Subcutaneous abdominal adipose tissue (tissue), 5 donors: ENCODE data around the gene STEEP1.

ENCODE experiments used
- H3K27ac ChIP-seq: one replicate; pipeline ENCODE4 v1.7.0; 2013; ENCODE audit warnings: low read depth, mild to moderate bottlenecking, inconsistent platforms, low read length, moderate library complexity
- H3K27me3 ChIP-seq, 5 donors: one replicate each; pipeline ENCODE4 v1.7.0; 2013; ENCODE audit warnings: low read length in 5 of 5, inconsistent platforms in 1 of 5; ENCODE audit not compliant: control insufficient read depth in 5 of 5, insufficient read depth in 4 of 5
- H3K36me3 ChIP-seq, 5 donors: one replicate each; pipeline ENCODE4 v1.7.0; 2013; ENCODE audit warnings: low read length in 5 of 5; ENCODE audit not compliant: control insufficient read depth in 5 of 5, insufficient read depth in 5 of 5
- H3K4me1 ChIP-seq, 5 donors: one replicate each; pipeline ENCODE4 v1.7.0; 2013; ENCODE audit warnings: low read length in 5 of 5, mild to moderate bottlenecking in 3 of 5, moderate library complexity in 1 of 5; ENCODE audit not compliant: control insufficient read depth in 5 of 5, insufficient read depth in 5 of 5
- H3K4me3 ChIP-seq, 5 donors: one replicate each; pipeline ENCODE4 v1.7.0; 2013; ENCODE audit warnings: low read length in 5 of 5, low read depth in 1 of 5
- H3K9ac ChIP-seq, 5 donors: one replicate each; pipeline ENCODE4 v1.7.0; 2013; ENCODE audit warnings: low read length in 5 of 5, mild to moderate bottlenecking in 4 of 5, moderate library complexity in 3 of 5
- H3K9me3 ChIP-seq, 5 donors: one replicate each; pipeline ENCODE4 v1.7.0; 2013; ENCODE audit warnings: low read length in 5 of 5; ENCODE audit not compliant: control insufficient read depth in 5 of 5
- donor health status: healthy.
- donor health status: healthy.
- donor health status: healthy.
- donor health status: healthy.
- donor health status: healthy.

STEEP1 gene

GRCh38 chrX:119565107-119565663, at the start of gene STEEP1:
STEEP1 (minus strand) TSS chrX:119565409; CDS start chrX:119565355, 54 bp downstream.
- Histone ChIP-seq H3K27ac (peak within 1 kb of the TSS; percentile 65), H3K9ac (peak within 1 kb of the TSS; percentile 73 to 84 (median 81)), H3K4me1 (peaks cover 2 to 13% (median 9%) of the 10 kb centered on the region in 5 donors), H3K4me3 (peak within 1 kb of the TSS; percentile 63 to 81 (median 75)), H3K36me3 (peaks cover 0 to under 1% (median 0%) of the 10 kb centered on the region in 5 donors), H3K9me3 (no peaks in the 10 kb centered on the region), H3K27me3 (no peaks in the 10 kb centered on the region)

DNA sequence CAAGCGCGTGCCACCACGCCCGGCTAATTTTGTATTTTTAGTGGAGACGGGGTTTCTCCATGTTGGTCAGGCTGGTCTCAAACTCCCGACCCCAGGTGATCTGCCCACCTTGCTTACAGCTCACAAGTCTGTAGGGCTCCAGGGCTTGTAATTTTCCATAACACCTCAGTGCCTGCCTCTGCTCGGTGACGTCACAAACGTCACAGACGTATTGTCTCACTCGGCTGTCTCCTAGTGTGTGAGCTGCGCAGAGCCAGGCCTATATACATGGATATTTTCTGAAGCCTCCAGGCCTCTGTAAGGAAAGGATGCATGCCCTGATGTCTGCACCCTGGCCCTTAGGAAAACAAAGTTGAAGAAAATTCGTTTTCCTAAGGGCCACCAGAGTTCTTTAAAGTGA, 49.6 kb upstream of the STEEP1 start:
- Histone ChIP-seq H3K9ac (no peak overlapping the region), H3K27me3 (peaks cover 0 to 5% (median 0%) of the 10 kb centered on the region in 5 donors), H3K4me3 (no peak overlapping the region), H3K9me3 (no peaks in the 10 kb centered on the region), H3K36me3 (no peaks in the 10 kb centered on the region), H3K27ac (no peak overlapping the region), H3K4me1 (peaks cover 0 to 7% (median 0%) of the 10 kb centered on the region in 5 donors)

- peak overlapping the region; percentile 92 for H3K27ac ChIP-seq
- peaks cover 0 to 15% (median 8%) of the 10 kb centered on the region in 5 donors for H3K4me1 ChIP-seq
- peak overlapping the region; percentile 40 to 86 (median 78) for H3K9ac ChIP-seq
- peak overlapping the region; percentile 61 to 90 (median 82) for H3K4me3 ChIP-seq
- no peaks in the 10 kb centered on the region for H3K9me3 ChIP-seq
- peaks cover 0 to 2% (median 0%) of the 10 kb centered on the region in 5 donors for H3K36me3 ChIP-seq
- peaks cover 0 to 2% (median 0%) of the 10 kb centered on the region in 5 donors for H3K27me3 ChIP-seq
Measured at GRCh38 chrX:119607018-119607389, 41.8 kb upstream of the STEEP1 start.

GRCh38 chrX:119606280-119607017, 41.2 kb upstream of the STEEP1 start, which contains the start of gene NKRF:
NKRF (minus strand) TSS chrX:119606424.
- Histone ChIP-seq H3K27ac (peak within 1 kb of the TSS; percentile 92), H3K4me1 (peaks cover 0 to 15% (median 8%) of the 10 kb centered on the region in 5 donors), H3K9me3 (no peaks in the 10 kb centered on the region), H3K36me3 (peaks cover 0 to 2% (median 0%) of the 10 kb centered on the region in 5 donors), H3K27me3 (peaks cover 0 to 2% (median 0%) of the 10 kb centered on the region in 5 donors), H3K9ac (peak within 1 kb of the TSS; percentile 40 to 86 (median 81)), H3K4me3 (peak within 1 kb of the TSS; percentile 61 to 90 (median 82))

DNA sequence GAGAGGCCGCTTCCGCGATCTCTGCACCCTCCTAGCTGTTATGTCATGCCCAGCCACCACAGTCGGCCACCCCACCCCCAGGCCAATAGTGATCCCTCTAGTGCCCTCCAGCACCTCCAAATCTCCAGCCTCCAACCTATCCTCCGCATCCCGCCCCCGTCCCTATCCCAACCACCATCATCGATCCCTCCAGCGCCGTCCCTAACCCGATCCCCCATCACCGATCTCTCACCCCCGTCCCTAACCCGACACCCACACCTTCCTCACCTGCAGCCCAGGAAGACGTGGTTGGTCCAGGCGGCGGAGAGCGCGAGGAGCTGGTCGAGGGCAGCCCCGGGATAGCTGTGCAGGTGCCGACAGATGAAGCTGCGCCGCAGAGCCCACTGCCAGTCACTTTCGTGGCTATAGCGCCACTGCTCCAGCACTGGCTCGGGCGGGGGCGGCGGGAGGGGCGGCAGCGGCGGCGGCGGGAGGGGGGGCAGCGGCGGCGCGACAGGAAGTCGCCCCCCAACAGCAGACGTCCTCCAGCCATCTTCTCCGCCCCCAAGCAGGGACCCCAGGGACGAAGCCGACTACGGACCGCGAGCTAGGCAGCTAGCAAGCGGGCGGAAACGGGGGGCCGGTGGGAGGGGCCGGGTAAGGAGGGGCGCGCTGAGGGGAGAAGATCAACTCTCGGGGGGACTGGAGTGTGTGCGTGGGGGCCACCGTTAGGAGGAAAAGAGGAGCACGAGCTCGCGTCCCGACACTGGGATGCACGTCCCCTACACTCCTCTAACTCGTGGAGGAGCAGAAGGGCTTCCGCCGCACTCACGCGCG, 40.5 kb upstream of the STEEP1 start:
- Histone ChIP-seq H3K36me3 (peaks cover 0 to 2% (median 0%) of the 10 kb centered on the region in 5 donors), H3K4me3 (peak overlapping the region; percentile 31 to 90 (median 82)), H3K4me1 (peaks cover 0 to 15% (median 8%) of the 10 kb centered on the region in 5 donors), H3K27ac (peak overlapping the region; percentile 92), H3K27me3 (peaks cover 0 to 2% (median 0%) of the 10 kb centered on the region in 5 donors), H3K9me3 (no peaks in the 10 kb centered on the region), H3K9ac (peak overlapping the region; percentile 40 to 86 (median 76))

- Histone ChIP-seq H3K9ac (peak overlapping the region in 4 of 5 donors; percentile 29 to 68 (median 50)), H3K27ac (peak overlapping the region; percentile 23), H3K4me1 (peaks cover 0 to 15% (median 8%) of the 10 kb centered on the region in 5 donors)
Measured at GRCh38 chrX:119604766-119605463, 39.7 kb upstream of the STEEP1 start.

DNA sequence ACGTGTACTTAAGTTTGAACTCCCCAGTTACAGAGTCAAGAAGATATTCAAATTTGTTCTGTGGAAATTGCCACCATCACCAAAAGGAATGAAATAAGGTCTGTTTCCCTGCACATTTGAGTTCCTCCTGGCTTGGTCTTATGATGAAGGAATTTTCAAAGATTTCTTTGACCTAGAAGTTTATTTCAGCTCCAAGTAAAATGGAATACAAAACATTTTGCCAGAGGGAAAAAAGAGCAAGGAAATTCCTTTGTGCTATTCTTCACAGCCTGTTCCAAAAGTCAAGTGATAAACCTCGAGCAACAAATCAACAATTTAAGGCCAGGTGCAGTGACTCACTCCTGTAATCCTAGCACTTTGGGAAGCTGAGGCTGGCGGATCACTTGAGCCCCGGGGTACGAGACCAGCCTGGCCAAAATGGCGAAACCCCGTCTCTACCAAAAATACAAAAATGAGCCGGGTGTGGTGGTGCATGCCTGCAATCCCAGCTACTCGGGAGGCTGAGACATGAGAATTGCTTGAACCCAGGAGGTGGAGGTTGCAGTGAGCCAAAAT, 37.6 kb upstream of the STEEP1 start:
- H3K27ac ChIP-seq, result no peak overlapping the region
- H3K9me3 ChIP-seq, result no peaks in the 10 kb centered on the region
- no peak overlapping the region for H3K9ac ChIP-seq
- peaks cover 0 to 2% (median 0%) of the 10 kb centered on the region in 5 donors for H3K36me3 ChIP-seq
- H3K4me3 ChIP-seq, result no peak overlapping the region
- H3K27me3 ChIP-seq, result peaks cover 0 to 2% (median 0%) of the 10 kb centered on the region in 5 donors
- peaks cover 0 to 15% (median 8%) of the 10 kb centered on the region in 5 donors for H3K4me1 ChIP-seq

More at GRCh38 chrX:119604766-119605463, 39.7 kb upstream of the STEEP1 start:
- H3K4me3 ChIP-seq, result peak overlapping the region; percentile 31 to 90 (median 69)
- H3K9me3 ChIP-seq, result no peaks in the 10 kb centered on the region
- H3K27me3 ChIP-seq, result peaks cover 0 to 2% (median 0%) of the 10 kb centered on the region in 5 donors
- peaks cover 0 to 2% (median 0%) of the 10 kb centered on the region in 5 donors for H3K36me3 ChIP-seq

GRCh38 chrX:119589810-119590209, 24.6 kb upstream of the STEEP1 start:
- Histone ChIP-seq H3K9ac (no peak overlapping the region), H3K4me1 (no peaks in the 10 kb centered on the region), H3K4me3 (no peak overlapping the region), H3K27ac (no peak overlapping the region), H3K27me3 (no peaks in the 10 kb centered on the region), H3K36me3 (peaks cover 4 to 10% (median 9%) of the 10 kb centered on the region in 5 donors), H3K9me3 (no peaks in the 10 kb centered on the region)
